HCT116 (cell line): ENCODE measurements around the gene KRTAP13-1.

Experiments
- EZH2 ChIP-seq: fragments of 200-600 bp; sonication (generic); IDR thresholded peaks from 2 replicates; pipeline ENCODE4 v1.6.1; 2017; ENCODE audit warnings: antibody characterized with exemption, mixed run types
- FOSL1 ChIP-seq: IDR thresholded peaks from 2 replicates; pipeline ENCODE4 v1.6.1; 2012; ENCODE audit warnings: low read depth
- POLR2A ChIP-seq: IDR thresholded peaks from 2 replicates; pipeline ENCODE4 v1.7.0; 2011; ENCODE audit warnings: borderline replicate concordance; ENCODE audit not compliant: insufficient read depth, insufficient read length; ENCODE audit errors: extremely low read depth
- POLR2AphosphoS5 ChIP-seq: IDR thresholded peaks from 2 replicates; pipeline ENCODE4 v1.6.1; 2011; ENCODE audit warnings: mild to moderate bottlenecking, low read depth, low read length, moderate library complexity
- TF ChIP-seq, protein P1 (sequence below), 3 experiments: fragments of 200-600 bp in 1 of 3; sonication (generic) in 1 of 3; IDR thresholded peaks in 2 of 3; conservative IDR thresholded peaks in 1 of 3; 2 replicates each; pipeline ENCODE4 v1.5.1; 2012 to 2017; ENCODE audit warnings: low read depth in 2 of 3, low read length in 2 of 3, antibody characterized with exemption in 1 of 3, borderline replicate concordance in 1 of 3, control low read depth in 1 of 3, mild to moderate bottlenecking in 1 of 3, mixed read lengths in 1 of 3, mixed run types in 1 of 3, moderate library complexity in 1 of 3; ENCODE audit not compliant: insufficient read depth in 1 of 3
- TF ChIP-seq, protein P2 (sequence below): IDR thresholded peaks from 2 replicates; pipeline ENCODE4 v1.6.1; 2012

DNA sequence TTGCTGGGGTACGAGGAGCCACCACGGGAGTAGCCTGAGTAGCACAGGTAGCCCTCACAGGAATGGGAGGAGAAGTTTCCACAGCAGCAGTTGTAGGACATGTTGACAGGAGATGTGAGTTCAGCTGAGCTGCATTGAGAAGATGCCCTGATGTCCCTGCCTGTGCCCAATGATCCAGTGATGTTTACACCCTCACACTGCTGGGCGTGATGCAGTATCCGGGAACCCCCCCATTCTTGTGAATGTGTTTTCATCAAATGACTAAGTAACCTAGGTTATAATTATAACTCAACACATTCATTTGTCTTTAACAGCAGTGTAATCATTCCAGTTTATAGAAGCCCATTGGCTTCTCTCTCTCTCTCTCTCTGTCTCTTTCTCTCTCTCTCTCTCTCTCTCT is 47.3 kb upstream of the KRTAP13-1 start, which contains the start of gene KRTAP23-1:
- TF ChIP-seq POLR2A (no peak), POLR2AphosphoS5 (no peak), FOSL1 (no peak), EZH2 (no peak)
- TF ChIP-seq, protein P1, sequence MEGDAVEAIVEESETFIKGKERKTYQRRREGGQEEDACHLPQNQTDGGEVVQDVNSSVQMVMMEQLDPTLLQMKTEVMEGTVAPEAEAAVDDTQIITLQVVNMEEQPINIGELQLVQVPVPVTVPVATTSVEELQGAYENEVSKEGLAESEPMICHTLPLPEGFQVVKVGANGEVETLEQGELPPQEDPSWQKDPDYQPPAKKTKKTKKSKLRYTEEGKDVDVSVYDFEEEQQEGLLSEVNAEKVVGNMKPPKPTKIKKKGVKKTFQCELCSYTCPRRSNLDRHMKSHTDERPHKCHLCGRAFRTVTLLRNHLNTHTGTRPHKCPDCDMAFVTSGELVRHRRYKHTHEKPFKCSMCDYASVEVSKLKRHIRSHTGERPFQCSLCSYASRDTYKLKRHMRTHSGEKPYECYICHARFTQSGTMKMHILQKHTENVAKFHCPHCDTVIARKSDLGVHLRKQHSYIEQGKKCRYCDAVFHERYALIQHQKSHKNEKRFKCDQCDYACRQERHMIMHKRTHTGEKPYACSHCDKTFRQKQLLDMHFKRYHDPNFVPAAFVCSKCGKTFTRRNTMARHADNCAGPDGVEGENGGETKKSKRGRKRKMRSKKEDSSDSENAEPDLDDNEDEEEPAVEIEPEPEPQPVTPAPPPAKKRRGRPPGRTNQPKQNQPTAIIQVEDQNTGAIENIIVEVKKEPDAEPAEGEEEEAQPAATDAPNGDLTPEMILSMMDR (IDR thresholded peaks at IDR 0.05 in 2 of 3, conservative IDR thresholded peaks at IDR 0.05 in 1 of 3; ENCODE audit: borderline replicate concordance in 1 of 3, insufficient read depth in 1 of 3, low read depth in 2 of 3, low read length in 2 of 3), result no peak
- TF ChIP-seq, protein P2, sequence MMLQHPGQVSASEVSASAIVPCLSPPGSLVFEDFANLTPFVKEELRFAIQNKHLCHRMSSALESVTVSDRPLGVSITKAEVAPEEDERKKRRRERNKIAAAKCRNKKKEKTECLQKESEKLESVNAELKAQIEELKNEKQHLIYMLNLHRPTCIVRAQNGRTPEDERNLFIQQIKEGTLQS, result no peak
